ENCODE results near the gene BLZF1.
"Not testable (repeated sequence)": the region's sequence is repeated elsewhere in the genome, so short reads cannot be mapped to it uniquely, and the experiment has no call there.

BLZF1 gene

DNA sequence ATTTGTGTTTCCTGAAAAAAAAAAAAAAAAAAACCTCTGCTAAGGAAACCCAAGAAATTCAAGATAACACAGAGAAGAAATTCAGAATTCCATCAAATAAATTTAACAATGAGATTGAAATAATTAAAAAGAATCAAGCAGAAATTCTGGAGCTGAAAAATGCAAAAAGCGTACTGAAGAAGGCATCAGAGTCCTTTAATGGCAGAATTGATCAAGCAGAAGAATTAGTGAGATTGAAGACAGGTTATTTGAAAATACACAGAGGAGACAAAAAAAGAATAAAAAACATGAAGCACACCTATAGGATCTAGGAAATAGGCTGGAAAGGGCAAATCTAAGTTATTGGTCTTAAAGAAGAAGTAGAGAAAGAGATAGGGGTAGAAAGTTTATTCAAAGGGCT is 38.6 kb upstream of the BLZF1 start:
- Histone ChIP-seq H3K36me3 (ENCODE audit: control insufficient read depth in 1 of 2, insufficient read depth in 2 of 2, low read depth in 1 of 2, low read length in 2 of 2) (no peaks in the 10 kb centered on the region), H3K4me3 (ENCODE audit: insufficient read depth in 1 of 2, low read depth in 1 of 2, low read length in 2 of 2) (no peak overlapping the region), H3K79me1 (replicated peaks; ENCODE audit: low read length, poor library complexity, severe bottlenecking) (peaks cover 8% of the 10 kb centered on the region), H2BK15ac (ENCODE audit: low read depth, poor library complexity, severe bottlenecking) (no peak overlapping the region), H4K8ac (ENCODE audit: low read length) (no peak overlapping the region), H3K27ac (ENCODE audit: low read length, poor library complexity, severe bottlenecking) (no peak overlapping the region), H3K4ac (ENCODE audit: low read depth in 1 of 2, low read length in 2 of 2) (no peak overlapping the region), H3K9ac (ENCODE audit: low read length) (no peak overlapping the region), H3K18ac (ENCODE audit: low read depth in 1 of 2, low read length in 2 of 2) (no peak overlapping the region), H3K23ac (ENCODE audit: low read length in 2 of 2) (no peak overlapping the region), H2AK5ac (ENCODE audit: low read length, severe bottlenecking) (no peak overlapping the region), H4K91ac (ENCODE audit: low read length) (no peak overlapping the region), H2BK120ac (ENCODE audit: low read depth, low read length) (no peak overlapping the region), H3K4me1 (ENCODE audit: control insufficient read depth, insufficient read depth, low read depth, low read length) (no peaks in the 10 kb centered on the region), H3K14ac (ENCODE audit: low read length in 2 of 2) (no peak overlapping the region), H3K27me3 (ENCODE audit: control insufficient read depth in 1 of 2, insufficient read depth in 1 of 2, low read length in 2 of 2) (no peaks in the 10 kb centered on the region), H2BK12ac (ENCODE audit: low read length in 2 of 2) (no peak overlapping the region), H2BK5ac (ENCODE audit: low read depth, low read length, poor library complexity, severe bottlenecking) (no peak overlapping the region), H3K9me3 (ENCODE audit: control insufficient read depth, low read length) (peaks cover 5% of the 10 kb centered on the region), H2AFZ (ENCODE audit: low read depth, low read length) (no peak overlapping the region), H3K4me2 (ENCODE audit: low read length, poor library complexity, severe bottlenecking) (no peak overlapping the region)
- no peak for DNase-seq
- whole genome bisulfite sequencing, result 100% methylated on average over 1 of the region's 1 CpG

GRCh38 chr1:169330927-169331326 is 37.1 kb upstream of the BLZF1 start:
- no CpG with 5 or more reads among the region's 2 CpGs for WGBS
- no peak overlapping the region for H3K9ac ChIP-seq (ENCODE audit: low read length)
- H3K79me1 ChIP-seq (replicated peaks; ENCODE audit: low read length, poor library complexity, severe bottlenecking), result peaks cover 3% of the 10 kb centered on the region
- no peak overlapping the region for H4K8ac ChIP-seq (ENCODE audit: low read length)
- no peak overlapping the region for H2AK5ac ChIP-seq (ENCODE audit: low read length, severe bottlenecking)
- no peak overlapping the region for H3K4me3 ChIP-seq (ENCODE audit: insufficient read depth in 1 of 2, low read depth in 1 of 2, low read length in 2 of 2)
- H2BK12ac ChIP-seq (ENCODE audit: low read length in 2 of 2), result no peak overlapping the region
- DNase-seq, result no peak
- no peak overlapping the region for H3K18ac ChIP-seq (ENCODE audit: low read depth in 1 of 2, low read length in 2 of 2)
- H3K14ac ChIP-seq (ENCODE audit: low read length in 2 of 2), result no peak overlapping the region
- no peak overlapping the region for H3K4ac ChIP-seq (ENCODE audit: low read depth in 1 of 2, low read length in 2 of 2)
- no peak overlapping the region for H4K91ac ChIP-seq (ENCODE audit: low read length)
- H2BK120ac ChIP-seq (ENCODE audit: low read depth, low read length), result no peak overlapping the region
- H3K36me3 ChIP-seq (ENCODE audit: control insufficient read depth in 1 of 2, insufficient read depth in 2 of 2, low read depth in 1 of 2, low read length in 2 of 2), result no peaks in the 10 kb centered on the region
- no peaks in the 10 kb centered on the region for H3K4me1 ChIP-seq (ENCODE audit: control insufficient read depth, insufficient read depth, low read depth, low read length)
- no peak overlapping the region for H2BK5ac ChIP-seq (ENCODE audit: low read depth, low read length, poor library complexity, severe bottlenecking)
- no peak overlapping the region for H2AFZ ChIP-seq (ENCODE audit: low read depth, low read length)
- H3K27ac ChIP-seq (ENCODE audit: low read length, poor library complexity, severe bottlenecking), result no peak overlapping the region
- no peaks in the 10 kb centered on the region for H3K27me3 ChIP-seq (ENCODE audit: control insufficient read depth in 1 of 2, insufficient read depth in 1 of 2, low read length in 2 of 2)
- no peak overlapping the region for H3K4me2 ChIP-seq (ENCODE audit: low read length, poor library complexity, severe bottlenecking)
- H2BK15ac ChIP-seq (ENCODE audit: low read depth, poor library complexity, severe bottlenecking), result no peak overlapping the region
- no peak overlapping the region for H3K23ac ChIP-seq (ENCODE audit: low read length in 2 of 2)
- H3K9me3 ChIP-seq (ENCODE audit: control insufficient read depth, low read length), result peaks cover 5% of the 10 kb centered on the region

- not testable (repeated sequence) for H3K27me3 ChIP-seq (ENCODE audit: control insufficient read depth in 1 of 2, insufficient read depth in 1 of 2, low read length in 2 of 2); H3K79me1 ChIP-seq (replicated peaks; ENCODE audit: low read length, poor library complexity, severe bottlenecking); DNase-seq; H2BK15ac ChIP-seq (ENCODE audit: low read depth, poor library complexity, severe bottlenecking); H2AK5ac ChIP-seq (ENCODE audit: low read length, severe bottlenecking); H3K14ac ChIP-seq (ENCODE audit: low read length in 2 of 2); H3K27ac ChIP-seq (ENCODE audit: low read length, poor library complexity, severe bottlenecking); H3K4me1 ChIP-seq (ENCODE audit: control insufficient read depth, insufficient read depth, low read depth, low read length); H3K23ac ChIP-seq (ENCODE audit: low read length in 2 of 2); H3K18ac ChIP-seq (ENCODE audit: low read depth in 1 of 2, low read length in 2 of 2); H3K4me2 ChIP-seq (ENCODE audit: low read length, poor library complexity, severe bottlenecking); H2BK120ac ChIP-seq (ENCODE audit: low read depth, low read length); H3K4ac ChIP-seq (ENCODE audit: low read depth in 1 of 2, low read length in 2 of 2); H2BK12ac ChIP-seq (ENCODE audit: low read length in 2 of 2); H4K91ac ChIP-seq (ENCODE audit: low read length); H2AFZ ChIP-seq (ENCODE audit: low read depth, low read length); H4K8ac ChIP-seq (ENCODE audit: low read length); H3K36me3 ChIP-seq (ENCODE audit: control insufficient read depth in 1 of 2, insufficient read depth in 2 of 2, low read depth in 1 of 2, low read length in 2 of 2); H3K4me3 ChIP-seq (ENCODE audit: insufficient read depth in 1 of 2, low read depth in 1 of 2, low read length in 2 of 2); H2BK5ac ChIP-seq (ENCODE audit: low read depth, low read length, poor library complexity, severe bottlenecking); H3K9me3 ChIP-seq (ENCODE audit: control insufficient read depth, low read length); H3K9ac ChIP-seq (ENCODE audit: low read length)
- WGBS, result no CpG with 5 or more reads among the region's 3 CpGs
Measured at GRCh38 chr1:169334727-169335126, 33.3 kb upstream of the BLZF1 start.

GRCh38 chr1:169336947-169337715 is 30.9 kb upstream of the BLZF1 start:
- not testable (repeated sequence) for H3K4me1 ChIP-seq (ENCODE audit: control insufficient read depth, insufficient read depth, low read depth, low read length); H3K18ac ChIP-seq (ENCODE audit: low read depth in 1 of 2, low read length in 2 of 2); H4K91ac ChIP-seq (ENCODE audit: low read length); H2BK120ac ChIP-seq (ENCODE audit: low read depth, low read length); H3K9me3 ChIP-seq (ENCODE audit: control insufficient read depth, low read length); H3K23ac ChIP-seq (ENCODE audit: low read length in 2 of 2); H3K9ac ChIP-seq (ENCODE audit: low read length); H2AFZ ChIP-seq (ENCODE audit: low read depth, low read length); H3K4me2 ChIP-seq (ENCODE audit: low read length, poor library complexity, severe bottlenecking); H2BK15ac ChIP-seq (ENCODE audit: low read depth, poor library complexity, severe bottlenecking); H2BK12ac ChIP-seq (ENCODE audit: low read length in 2 of 2); H3K27ac ChIP-seq (ENCODE audit: low read length, poor library complexity, severe bottlenecking); H3K4me3 ChIP-seq (ENCODE audit: insufficient read depth in 1 of 2, low read depth in 1 of 2, low read length in 2 of 2); H3K27me3 ChIP-seq (ENCODE audit: control insufficient read depth in 1 of 2, insufficient read depth in 1 of 2, low read length in 2 of 2); H3K36me3 ChIP-seq (ENCODE audit: control insufficient read depth in 1 of 2, insufficient read depth in 2 of 2, low read depth in 1 of 2, low read length in 2 of 2); H2BK5ac ChIP-seq (ENCODE audit: low read depth, low read length, poor library complexity, severe bottlenecking); H3K14ac ChIP-seq (ENCODE audit: low read length in 2 of 2); H4K8ac ChIP-seq (ENCODE audit: low read length); DNase-seq; H3K4ac ChIP-seq (ENCODE audit: low read depth in 1 of 2, low read length in 2 of 2)
- H3K79me1 ChIP-seq (replicated peaks; ENCODE audit: low read length, poor library complexity, severe bottlenecking), result peaks cover 21% of the 10 kb centered on the region
- peak overlapping the region; percentile 10 for H2AK5ac ChIP-seq (ENCODE audit: low read length, severe bottlenecking)
- over 99% methylated on average over 26 of the region's 35 CpGs for WGBS

All from mesenchymal stem cell (in vitro differentiated cells and primary cell).